ENCODE measurements around the gene IL1R2. TPM values are rescaled to one million over a fixed set of nuclear protein-coding genes. Genes with fewer than 3 reads are reported as not detected.

The IL1R2 gene
- total and polyA plus RNA-seq, 2 of the 13 experiments (the other 11 are each of a cell fraction or from before 2014, with no cell fraction given) = 3.6 to 7.3 TPM

- TF ChIP-seq ZNF780A (CRISPR knock-in tag; IDR thresholded peaks at IDR 0.05) (no peak), ZNF230 (CRISPR knock-in tag; IDR thresholded peaks at IDR 0.05) (peak; percentile 18; the same call in 1 of the 2 replicates), CEBPG (CRISPR knock-in tag; IDR thresholded peaks at IDR 0.05) (peak; percentile 62), RBAK (CRISPR knock-in tag; IDR thresholded peaks at IDR 0.05) (no peak), ZNF501 (CRISPR knock-in tag; IDR thresholded peaks at IDR 0.05) (0 out of 2 replicates have a peak, but pooled peaks have one; percentile 37), ZNF362 (CRISPR knock-in tag; IDR thresholded peaks at IDR 0.05; ENCODE audit: borderline replicate concordance) (peak; percentile 94), ZNF333 (CRISPR knock-in tag; IDR thresholded peaks at IDR 0.05; ENCODE audit: borderline replicate concordance) (no peak), ZNF354B (CRISPR knock-in tag; IDR thresholded peaks at IDR 0.05) (no peak), HMG20B (CRISPR knock-in tag; conservative IDR thresholded peaks at IDR 0.05) (no peak), ZNF770 (CRISPR knock-in tag; IDR thresholded peaks at IDR 0.05) (0 out of 2 replicates have a peak, but pooled peaks have one; percentile 65), ZNF549 (CRISPR knock-in tag; IDR thresholded peaks at IDR 0.05) (no peak), TEAD2 (CRISPR knock-in tag; IDR thresholded peaks at IDR 0.05) (no peak), ZNF44 (CRISPR knock-in tag; IDR thresholded peaks at IDR 0.05) (no peak), HNF4G (IDR thresholded peaks at IDR 0.05; ENCODE audit: borderline replicate concordance, low read depth, low read length) (peak; percentile 50; the same call in 1 of the 2 replicates), HNF4G (CRISPR knock-in tag; IDR thresholded peaks at IDR 0.05; ENCODE audit: borderline replicate concordance, low read depth) (no peak), ZNF253 (CRISPR knock-in tag; IDR thresholded peaks at IDR 0.05; ENCODE audit: borderline replicate concordance) (no peak), CEBPB (IDR thresholded peaks at IDR 0.05; ENCODE audit: borderline replicate concordance, low read depth, low read length) (peak; percentile 75), ZNF3 (CRISPR knock-in tag; IDR thresholded peaks at IDR 0.05) (0 out of 2 replicates have a peak, but pooled peaks have one; percentile 32), SOX6 (IDR thresholded peaks at IDR 0.05) (no peak), SOX6 (CRISPR knock-in tag; IDR thresholded peaks at IDR 0.05) (peak; percentile 13; the same call in 1 of the 2 replicates), HNF1A (IDR thresholded peaks at IDR 0.05; ENCODE audit: low read depth) (0 out of 2 replicates have a peak, but pooled peaks have one; percentile 18), HNF1A (CRISPR knock-in tag; IDR thresholded peaks at IDR 0.05; ENCODE audit: borderline replicate concordance) (no peak), NAIF1 (CRISPR knock-in tag; IDR thresholded peaks at IDR 0.05; ENCODE audit: borderline replicate concordance) (no peak; the same call in 1 of the 2 replicates), CHD2 (IDR thresholded peaks at IDR 0.05; ENCODE audit: low read depth, low read length) (no peak)
Measured at GRCh38 chr2:101986804-101987740, 4.7 kb upstream of the IL1R2 start (continued).
